HEK293 (cell line): ENCODE measurements around the gene SLC29A3.

Experiments used
- CTCF ChIA-PET: fragments of 350-600 bp; formaldehyde crosslinking; extraction: SDS; loops from one replicate; lab custom pipeline; 2021; ENCODE audit warnings: antibody characterized with exemption; lab: Yijun Ruan, JAX
- POLR2A ChIA-PET: fragments of 300-600 bp; formaldehyde crosslinking; extraction: SDS; loops from one replicate; lab custom pipeline; 2020; ENCODE audit warnings: antibody characterized with exemption, inconsistent platforms; lab: Yijun Ruan, JAX
- H3K27ac ChIP-seq: fragments of 200-500 bp; sonication (Bioruptor generic); 2 replicates; pipeline ENCODE4 v1.5.1; 2014; ENCODE audit warnings: low read depth, low read length, control low read depth, inconsistent platforms; ENCODE audit errors: extremely low read depth
- H3K36me3 ChIP-seq, 2 experiments: fragments of 200-500 bp in 1 of 2; sonication (Bioruptor generic) in 1 of 2; 1 replicate in 1 of 2; 2 replicates in 1 of 2; pipeline ENCODE4 v1.5.1; 2014 to 2017; ENCODE audit warnings: inconsistent platforms in 2 of 2, low read length in 2 of 2; ENCODE audit not compliant: control insufficient read depth in 2 of 2, insufficient read depth in 1 of 2
- H3K4me1 ChIP-seq: fragments of 200-500 bp; sonication (Bioruptor generic); 2 replicates; pipeline ENCODE4 v1.5.1; 2014; ENCODE audit warnings: mild to moderate bottlenecking, low read length, inconsistent platforms; ENCODE audit not compliant: control insufficient read depth, insufficient read depth
- H3K4me3 ChIP-seq: 2 replicates; pipeline ENCODE4 v1.5.1; 2011; ENCODE audit warnings: low read depth, mild to moderate bottlenecking, control low read depth, low read length, moderate library complexity
- H3K9me3 ChIP-seq: fragments of 200-500 bp; sonication (Bioruptor generic); 2 replicates; pipeline ENCODE4 v1.5.1; 2014; ENCODE audit warnings: low read depth, low read length, inconsistent platforms; ENCODE audit not compliant: control insufficient read depth, insufficient read depth
- AEBP2 ChIP-seq: fragments of 450-650 bp; formaldehyde crosslinking; IDR thresholded peaks from 2 replicates; pipeline ENCODE4 v1.5.1; 2016; ENCODE audit warnings: missing biosample characterization, missing genetic modification characterization, borderline replicate concordance
- BCL11B ChIP-seq: fragments of 450-650 bp; formaldehyde crosslinking; IDR thresholded peaks from 2 replicates; pipeline ENCODE4 v1.5.1; 2016; ENCODE audit warnings: low read depth, missing biosample characterization, missing genetic modification characterization
- PRDM4 ChIP-seq: fragments of 450-650 bp; formaldehyde crosslinking; IDR thresholded peaks from 2 replicates; pipeline ENCODE4 v1.5.1; 2017; ENCODE audit warnings: missing biosample characterization, missing genetic modification characterization
- ZNF350 ChIP-seq: fragments of 450-650 bp; formaldehyde crosslinking; IDR thresholded peaks from 2 replicates; pipeline ENCODE4 v1.5.0; 2017; ENCODE audit warnings: missing biosample characterization, mild to moderate bottlenecking, missing genetic modification characterization
- ZNF362 ChIP-seq: fragments of 450-650 bp; formaldehyde crosslinking; IDR thresholded peaks from 2 replicates; pipeline ENCODE4 v1.5.1; 2016; ENCODE audit warnings: missing biosample characterization, missing genetic modification characterization
- ZNF580 ChIP-seq: fragments of 450-650 bp; formaldehyde crosslinking; IDR thresholded peaks from 2 replicates; pipeline ENCODE4 v1.5.1; 2016; ENCODE audit warnings: missing biosample characterization, missing genetic modification characterization
- ZNF596 ChIP-seq: fragments of 450-650 bp; IDR thresholded peaks from 2 replicates; pipeline ENCODE4 v1.5.0; 2018; ENCODE audit warnings: missing biosample characterization, mild to moderate bottlenecking, missing genetic modification characterization, moderate library complexity
- ZNF76 ChIP-seq: fragments of 450-650 bp; formaldehyde crosslinking; IDR thresholded peaks from 2 replicates; pipeline ENCODE4; 2016; ENCODE audit warnings: low read depth, missing biosample characterization, missing genetic modification characterization, borderline replicate concordance
- TF ChIP-seq, protein P1 (sequence below): fragments of 450-650 bp; formaldehyde crosslinking; IDR thresholded peaks from 2 replicates; pipeline ENCODE4 v1.5.1; 2016; ENCODE audit warnings: missing biosample characterization, missing genetic modification characterization
- TF ChIP-seq, protein P2 (sequence below): fragments of 450-650 bp; formaldehyde crosslinking; IDR thresholded peaks from 2 replicates; pipeline ENCODE4 v1.5.1; 2016; ENCODE audit warnings: missing biosample characterization, missing genetic modification characterization

SLC29A3 gene

DNA sequence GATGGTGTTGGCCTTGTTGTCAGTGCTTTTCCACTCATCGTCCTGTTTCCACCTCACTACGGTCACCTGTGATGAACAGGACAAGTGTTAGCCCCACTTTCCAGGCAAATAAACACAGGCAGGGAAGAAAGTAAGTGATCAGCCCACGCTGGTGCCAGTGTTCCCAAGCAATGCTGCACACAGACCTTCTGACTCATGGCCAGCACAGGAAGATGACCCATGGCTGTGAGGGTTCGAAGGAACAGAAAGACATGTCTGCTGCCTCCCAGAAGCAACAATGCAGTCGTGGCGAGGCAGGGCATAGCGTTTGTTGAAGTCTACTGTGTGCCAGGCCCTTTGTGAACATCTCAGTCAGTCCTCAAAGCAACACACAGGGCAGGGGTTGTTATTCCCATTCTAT, 35.7 kb downstream of the SLC29A3 start:
- no peak overlapping the region for H3K27ac ChIP-seq
- H3K4me1 ChIP-seq = no peaks in the 10 kb centered on the region
- no peak overlapping the region for H3K4me3 ChIP-seq
- TF ChIP-seq, protein P1, sequence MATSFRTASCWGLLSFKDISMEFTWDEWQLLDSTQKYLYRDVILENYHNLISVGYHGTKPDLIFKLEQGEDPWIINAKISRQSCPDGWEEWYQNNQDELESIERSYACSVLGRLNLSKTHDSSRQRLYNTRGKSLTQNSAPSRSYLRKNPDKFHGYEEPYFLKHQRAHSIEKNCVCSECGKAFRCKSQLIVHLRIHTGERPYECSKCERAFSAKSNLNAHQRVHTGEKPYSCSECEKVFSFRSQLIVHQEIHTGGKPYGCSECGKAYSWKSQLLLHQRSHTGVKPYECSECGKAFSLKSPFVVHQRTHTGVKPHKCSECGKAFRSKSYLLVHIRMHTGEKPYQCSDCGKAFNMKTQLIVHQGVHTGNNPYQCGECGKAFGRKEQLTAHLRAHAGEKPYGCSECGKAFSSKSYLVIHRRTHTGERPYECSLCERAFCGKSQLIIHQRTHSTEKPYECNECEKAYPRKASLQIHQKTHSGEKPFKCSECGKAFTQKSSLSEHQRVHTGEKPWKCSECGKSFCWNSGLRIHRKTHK = no peak
- TF ChIP-seq ZNF580 (tag by site-specific recombination) = no peak
- no peak for TF ChIP-seq ZNF596 (tag by site-specific recombination)
- no peak for TF ChIP-seq ZNF362
- no peak for TF ChIP-seq ZNF350 (tag by site-specific recombination)
- TF ChIP-seq, all 188 proteins: peak for 0
- Histone ChIP-seq H3K9me3 (no peaks in the 10 kb centered on the region), H3K36me3 (peaks cover 0 to 4% of the 10 kb centered on the region in 2 experiments; a peak in 1 of 3 replicates)
- CTCF ChIA-PET = no interaction called here
- POLR2A ChIA-PET = no interaction called here

- Histone ChIP-seq H3K36me3 (peaks cover 0 to 4% of the 10 kb centered on the region in 2 experiments; a peak in 1 of 3 replicates), H3K4me3 (no peak overlapping the region), H3K9me3 (no peaks in the 10 kb centered on the region), H3K27ac (no peak overlapping the region), H3K4me1 (no peaks in the 10 kb centered on the region)
- ChIA-PET POLR2A (no interaction called here), CTCF (no interaction called here)
- no peak for TF ChIP-seq PRDM4 (tag by site-specific recombination)
- no peak for TF ChIP-seq BCL11B (tag by site-specific recombination)
- TF ChIP-seq ZNF76 (tag by site-specific recombination) = no peak
- TF ChIP-seq, protein P2, sequence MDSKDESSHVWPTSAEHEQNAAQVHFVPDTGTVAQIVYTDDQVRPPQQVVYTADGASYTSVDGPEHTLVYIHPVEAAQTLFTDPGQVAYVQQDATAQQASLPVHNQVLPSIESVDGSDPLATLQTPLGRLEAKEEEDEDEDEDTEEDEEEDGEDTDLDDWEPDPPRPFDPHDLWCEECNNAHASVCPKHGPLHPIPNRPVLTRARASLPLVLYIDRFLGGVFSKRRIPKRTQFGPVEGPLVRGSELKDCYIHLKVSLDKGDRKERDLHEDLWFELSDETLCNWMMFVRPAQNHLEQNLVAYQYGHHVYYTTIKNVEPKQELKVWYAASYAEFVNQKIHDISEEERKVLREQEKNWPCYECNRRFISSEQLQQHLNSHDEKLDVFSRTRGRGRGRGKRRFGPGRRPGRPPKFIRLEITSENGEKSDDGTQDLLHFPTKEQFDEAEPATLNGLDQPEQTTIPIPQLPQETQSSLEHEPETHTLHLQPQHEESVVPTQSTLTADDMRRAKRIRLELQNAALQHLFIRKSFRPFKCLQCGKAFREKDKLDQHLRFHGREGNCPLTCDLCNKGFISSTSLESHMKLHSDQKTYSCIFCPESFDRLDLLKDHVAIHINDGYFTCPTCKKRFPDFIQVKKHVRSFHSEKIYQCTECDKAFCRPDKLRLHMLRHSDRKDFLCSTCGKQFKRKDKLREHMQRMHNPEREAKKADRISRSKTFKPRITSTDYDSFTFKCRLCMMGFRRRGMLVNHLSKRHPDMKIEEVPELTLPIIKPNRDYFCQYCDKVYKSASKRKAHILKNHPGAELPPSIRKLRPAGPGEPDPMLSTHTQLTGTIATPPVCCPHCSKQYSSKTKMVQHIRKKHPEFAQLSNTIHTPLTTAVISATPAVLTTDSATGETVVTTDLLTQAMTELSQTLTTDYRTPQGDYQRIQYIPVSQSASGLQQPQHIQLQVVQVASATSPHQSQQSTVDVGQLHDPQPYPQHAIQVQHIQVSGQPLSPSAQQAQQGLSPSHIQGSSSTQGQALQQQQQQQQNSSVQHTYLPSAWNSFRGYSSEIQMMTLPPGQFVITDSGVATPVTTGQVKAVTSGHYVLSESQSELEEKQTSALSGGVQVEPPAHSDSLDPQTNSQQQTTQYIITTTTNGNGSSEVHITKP (tag by site-specific recombination) = no peak
- TF ChIP-seq AEBP2 = no peak
Observed at GRCh38 chr10:71355886-71356285, 36.8 kb downstream of the SLC29A3 start.
